DMS79 (cell line): ENCODE results near the gene ACTN4.
A peak's percentile ranks its signal among the peaks of the same experiment; 100 is the strongest.

Source experiments
- DNase-seq: peaks from one replicate; lab custom pipeline; 2025; lab: John Stamatoyannopoulos, UW

Gene ACTN4

GRCh38 chr19:38635483-38636399 is 11.7 kb upstream of the ACTN4 start:
- DNase-seq: no peak

GRCh38 chr19:38638461-38638860 is 9.0 kb upstream of the ACTN4 start:
- DNase-seq: no peak

GRCh38 chr19:38639679-38640078 is 7.8 kb upstream of the ACTN4 start:
- DNase-seq: no peak

- no peak for DNase-seq
Measured at GRCh38 chr19:38640368-38640767, 7.1 kb upstream of the ACTN4 start.

- DNase-seq: no peak
Measured at GRCh38 chr19:38642176-38642575, 5.3 kb upstream of the ACTN4 start.

- DNase-seq: no peak
Measured at GRCh38 chr19:38644719-38645118, 2.7 kb upstream of the ACTN4 start.

- DNase-seq: no peak
Measured at GRCh38 chr19:38647966-38648768, 718 bp downstream of the ACTN4 start.

- no peak for DNase-seq
Measured at GRCh38 chr19:38648769-38649304, 1.4 kb downstream of the ACTN4 start.

- DNase-seq: peak; percentile 61
Measured at GRCh38 chr19:38649305-38650171, 2.1 kb downstream of the ACTN4 start.

GRCh38 chr19:38650172-38650775 is 2.8 kb downstream of the ACTN4 start:
- DNase-seq: no peak

GRCh38 chr19:38650911-38651584 is 3.6 kb downstream of the ACTN4 start:
- no peak for DNase-seq

GRCh38 chr19:38653028-38653571 is 5.7 kb downstream of the ACTN4 start:
- DNase-seq: no peak

GRCh38 chr19:38654628-38655055 is 7.2 kb downstream of the ACTN4 start:
- no peak for DNase-seq

GRCh38 chr19:38655148-38655824 is 7.8 kb downstream of the ACTN4 start:
- DNase-seq: no peak

- DNase-seq: no peak
Measured at GRCh38 chr19:38656171-38656981, 8.9 kb downstream of the ACTN4 start.

- no peak for DNase-seq
Measured at GRCh38 chr19:38657633-38658222, 10.3 kb downstream of the ACTN4 start.

- peak; percentile 92 for DNase-seq
Measured at GRCh38 chr19:38658462-38659306, 11.2 kb downstream of the ACTN4 start.

GRCh38 chr19:38660724-38661123 is 13.3 kb downstream of the ACTN4 start:
- DNase-seq: no peak
